GM19455 (cell line): ENCODE results near the gene C1RL.

Experiments used
- ATAC-seq: cut with Tn5 transposase; IDR thresholded peaks from one replicate; pipeline ENCODE4 v1.9.1; 2021; ENCODE audit not compliant: unreplicated experiment

The C1RL gene

DNA sequence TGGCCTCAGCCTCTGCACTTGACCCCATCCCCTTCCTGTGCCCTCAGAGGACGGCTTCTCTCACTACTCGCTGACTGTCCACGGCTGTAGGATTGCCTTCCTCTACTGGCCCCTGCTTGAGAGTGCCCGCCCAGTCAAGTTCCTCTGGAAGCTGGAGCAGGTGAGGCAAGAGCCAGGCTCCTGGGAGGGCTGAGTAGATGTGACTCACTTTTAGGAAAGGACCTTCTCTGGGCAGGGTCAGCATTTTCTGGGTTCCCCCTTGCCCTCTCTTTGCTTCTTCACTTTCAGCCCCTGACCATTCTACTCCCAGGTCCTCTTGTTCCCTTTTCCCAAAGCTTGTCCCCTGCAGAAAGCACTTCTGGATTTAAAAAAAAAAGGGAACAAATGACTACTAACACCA, 28.9 kb upstream of the C1RL start:
- no peak for ATAC-seq

DNA sequence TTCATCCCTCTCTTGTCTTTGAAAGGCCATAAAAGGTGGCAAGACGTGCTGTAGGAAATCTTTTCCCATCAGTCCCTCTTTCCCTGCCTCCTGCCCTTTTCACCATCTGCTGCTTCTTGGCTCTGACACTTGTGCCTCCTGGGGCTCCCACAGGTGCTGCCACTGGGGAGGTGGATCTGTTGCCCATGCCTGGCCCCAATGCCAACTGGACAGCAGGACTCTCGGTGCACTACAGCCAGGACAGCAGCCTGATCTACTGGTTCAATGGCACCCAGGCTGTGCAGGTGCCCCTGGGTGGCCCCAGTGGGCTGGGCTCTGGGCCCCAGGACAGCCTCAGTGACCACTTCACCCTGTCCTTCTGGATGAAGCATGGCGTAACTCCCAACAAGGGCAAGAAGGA, 27.7 kb upstream of the C1RL start:
- no peak for ATAC-seq

DNA sequence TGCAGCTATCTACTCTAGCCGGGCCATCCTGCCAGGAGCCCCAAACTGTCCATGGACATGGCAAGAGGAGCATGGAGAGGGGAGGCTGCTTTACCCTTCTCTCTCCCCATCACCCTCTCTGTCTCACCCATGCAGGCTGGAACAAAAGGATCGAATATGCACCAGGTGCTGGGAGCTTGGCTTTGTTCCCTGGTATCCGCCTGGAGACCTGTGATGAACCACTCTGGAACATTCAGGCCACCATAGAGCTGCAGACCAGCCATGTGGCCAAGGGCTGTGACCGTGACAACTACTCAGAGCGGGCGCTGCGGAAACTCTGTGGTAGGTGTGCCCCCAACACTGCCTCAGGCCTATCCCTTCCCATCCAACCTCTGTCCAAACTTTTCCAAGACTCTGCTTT, 27.1 kb upstream of the C1RL start:
- ATAC-seq, result no peak

DNA sequence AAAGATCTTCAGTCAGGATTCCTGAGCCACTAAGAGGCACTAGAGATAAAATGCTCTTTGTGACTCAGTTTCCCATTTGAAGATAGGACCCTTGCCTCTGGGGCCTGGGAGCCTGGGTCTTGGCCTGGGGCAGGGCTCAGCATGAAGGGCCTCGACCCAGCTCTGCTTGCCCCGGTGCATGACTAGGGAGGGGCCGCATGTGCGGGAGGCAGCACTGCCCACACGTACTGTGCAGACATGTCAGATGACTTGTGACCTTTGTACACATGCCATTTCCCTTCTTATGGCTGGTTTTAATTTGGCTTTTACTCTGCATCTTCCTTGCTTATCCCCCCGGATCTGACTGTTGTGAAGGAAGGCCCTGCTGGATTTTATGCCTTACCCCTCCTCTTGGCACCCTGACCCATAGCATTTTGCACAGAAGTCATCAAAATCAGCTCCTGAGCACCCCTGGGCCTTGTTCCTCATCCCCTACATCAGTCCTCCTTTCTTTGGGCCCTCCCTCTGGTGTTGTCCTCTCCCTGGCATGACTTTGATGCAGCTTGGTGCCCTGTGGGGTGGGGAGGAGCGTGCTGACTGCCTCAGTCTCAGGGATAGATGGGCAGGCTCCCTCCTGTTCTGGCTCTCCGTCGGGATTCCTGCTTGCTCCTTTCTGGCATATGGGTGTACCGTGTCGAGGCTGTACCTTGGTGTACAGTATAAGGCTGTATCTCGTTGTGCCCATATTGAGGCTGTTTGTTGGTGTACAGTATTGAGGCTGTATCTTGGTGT, 25.6 kb upstream of the C1RL start:
- ATAC-seq, result no peak

DNA sequence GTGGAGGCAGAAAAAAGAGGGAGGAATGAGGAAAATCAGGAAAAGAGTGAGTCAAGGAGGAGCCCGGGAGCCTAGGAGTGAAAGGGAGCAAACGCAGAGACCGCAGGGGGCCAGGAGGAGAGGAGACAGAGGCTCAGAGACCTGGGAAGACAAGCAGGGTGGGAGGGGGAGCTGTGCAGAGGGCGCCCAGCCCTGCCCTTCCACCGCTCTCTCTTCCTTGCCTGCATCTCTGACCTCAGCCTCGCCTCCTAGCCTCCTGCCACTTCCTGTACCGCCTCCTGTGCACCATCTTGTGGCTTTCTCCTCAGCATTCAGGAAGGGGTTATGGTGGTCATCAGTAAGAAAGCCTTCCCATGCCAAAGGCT, 22.5 kb upstream of the C1RL start:
- ATAC-seq, result no peak

DNA sequence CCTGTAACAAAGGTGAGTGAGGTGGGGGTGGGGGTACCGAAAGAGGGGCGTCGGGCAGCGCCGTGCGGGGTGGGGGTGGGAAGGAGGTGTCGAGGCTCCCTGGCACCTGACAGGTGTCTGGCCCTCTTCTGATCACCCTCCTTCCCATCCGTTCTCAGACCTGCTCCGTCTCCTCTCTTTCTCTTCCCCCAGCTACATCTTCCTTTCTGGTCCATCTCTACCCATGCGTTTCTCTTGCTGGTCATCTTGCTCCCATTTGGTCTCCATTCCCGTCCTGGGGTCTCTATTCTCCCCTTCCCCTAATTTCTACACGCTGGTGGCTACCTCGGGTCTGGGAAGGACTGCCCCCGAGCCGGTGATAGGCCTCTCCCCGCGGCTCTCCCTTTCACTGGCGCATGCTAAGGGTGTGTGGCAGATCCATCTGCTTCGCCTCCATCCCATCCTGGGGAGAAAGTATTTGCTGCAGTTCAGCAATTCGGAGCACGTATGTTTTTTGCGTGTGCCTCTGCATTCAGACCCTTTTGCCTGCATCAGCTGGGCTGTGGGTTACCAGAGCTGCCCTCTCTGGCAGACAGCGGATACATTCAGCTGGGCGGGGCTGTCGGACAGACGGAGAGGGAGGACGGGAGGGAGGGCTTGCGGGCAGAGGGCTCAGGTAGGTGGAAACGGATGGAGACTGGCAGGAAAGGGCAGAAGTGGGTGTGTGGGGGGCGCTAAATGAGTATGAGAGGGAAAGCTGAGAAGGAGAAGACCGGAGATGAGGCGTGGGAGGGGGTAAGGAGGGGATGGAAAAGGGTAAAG, 21.9 kb upstream of the C1RL start:
- no peak for ATAC-seq

DNA sequence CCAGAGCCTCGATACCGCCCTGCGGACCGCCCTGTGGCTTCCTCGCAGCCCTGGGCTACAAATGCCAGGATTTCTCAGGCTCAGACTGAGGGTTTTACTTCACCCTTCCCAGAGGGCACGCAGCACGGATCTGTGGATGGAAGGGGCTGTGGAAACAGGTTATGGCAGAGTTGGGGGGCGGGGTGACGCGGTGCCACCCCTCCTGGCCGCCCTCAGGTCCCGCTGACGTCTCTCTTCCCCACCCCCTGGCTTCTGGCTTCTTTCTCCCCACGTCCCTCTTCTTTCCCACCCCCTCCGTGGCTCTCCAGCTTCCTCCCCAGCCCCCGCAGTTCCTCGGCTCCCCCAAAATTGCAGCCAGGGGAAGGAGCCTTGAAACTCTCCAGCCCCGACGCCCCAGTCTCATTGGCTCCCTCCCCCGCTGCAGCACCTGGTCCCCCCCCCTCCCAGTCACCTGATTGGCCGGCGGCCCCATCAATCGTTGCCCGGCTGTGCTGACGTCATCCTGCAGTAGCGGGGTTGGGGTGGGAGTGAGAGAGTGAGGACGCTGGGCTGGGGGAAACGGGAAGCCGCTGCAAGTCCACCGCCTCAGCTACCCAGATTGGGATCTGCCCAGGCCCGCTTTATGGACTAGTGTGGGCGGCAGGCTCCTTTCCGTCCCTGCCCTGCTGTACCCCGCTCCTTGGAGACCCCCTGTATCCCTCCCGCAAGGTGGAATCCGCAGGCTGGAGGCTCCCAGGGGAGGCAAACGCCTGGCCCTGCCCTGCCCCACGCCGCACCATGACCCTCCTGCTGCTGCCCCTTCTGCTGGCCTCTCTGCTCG, 21.1 kb upstream of the C1RL start, which contains the start of gene CLSTN3:
CLSTN3 (plus strand) TSS at position 500 of the 820 bp plus-strand sequence; CDS start at position 778, 278 bp downstream.
- peak; percentile 85 for ATAC-seq

DNA sequence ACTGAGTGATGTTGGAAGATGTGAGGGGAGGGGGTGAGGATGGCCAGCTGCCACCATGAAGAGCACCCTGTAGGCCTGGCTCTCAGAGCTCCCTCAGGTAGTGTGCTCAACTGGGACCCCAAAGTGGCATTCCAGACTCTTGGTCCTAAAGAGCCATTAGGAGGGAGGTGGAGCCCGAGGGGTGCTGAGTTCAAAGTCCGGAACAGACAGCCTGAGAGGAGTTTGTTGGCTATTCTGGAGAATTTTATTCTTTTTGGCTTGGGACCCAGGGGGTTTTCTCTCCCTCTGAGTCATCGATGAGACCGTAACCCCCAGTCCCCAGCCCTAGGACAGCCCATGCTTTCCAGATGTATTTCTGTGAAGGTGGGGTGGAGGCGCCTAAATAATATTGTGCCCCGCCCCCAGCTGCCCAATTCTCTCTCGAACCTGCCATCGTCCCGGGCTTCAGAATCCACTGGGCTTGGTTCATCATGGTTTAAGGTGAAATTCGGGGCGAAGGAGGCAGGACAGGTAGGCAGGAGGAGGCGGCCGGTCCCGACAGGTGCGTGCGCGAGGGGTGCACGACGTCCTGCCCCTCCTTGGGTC, 20.4 kb upstream of the C1RL start:
- peak; percentile 8 for ATAC-seq

DNA sequence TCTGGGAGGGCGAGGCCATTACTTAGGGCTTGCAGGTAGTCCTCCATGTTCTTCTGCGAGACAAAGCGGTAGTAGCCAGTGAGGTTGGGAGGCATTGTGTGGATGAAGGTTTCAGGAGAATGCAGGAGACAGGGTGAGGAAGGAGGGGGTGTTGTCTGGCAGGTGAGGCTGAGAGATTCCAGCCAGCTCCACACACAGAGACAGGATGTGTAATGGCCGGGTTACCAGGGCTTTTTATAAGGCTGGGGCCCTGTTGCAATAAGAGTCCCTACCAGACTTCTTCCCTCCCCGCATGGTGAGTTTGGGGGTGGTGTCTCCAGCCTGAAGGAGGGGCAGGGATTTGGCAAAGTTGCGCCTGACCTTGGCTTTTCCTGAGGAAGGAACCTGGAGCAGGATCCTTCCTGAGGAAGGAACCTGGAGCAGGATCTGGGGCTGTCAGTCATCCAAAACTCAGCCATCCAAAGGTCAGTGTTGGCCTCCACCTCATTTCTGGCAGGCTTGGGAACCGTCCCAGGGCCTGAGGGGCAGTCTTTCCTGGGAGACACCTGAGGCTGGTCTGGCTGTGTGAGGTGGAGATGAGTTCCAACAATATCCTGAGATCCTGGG, 19.8 kb upstream of the C1RL start, which contains the start of gene RBP5:
RBP5 (minus strand) TSS at position 209 of the 606 bp plus-strand sequence; CDS start at position 95, 114 bp downstream.
- no peak for ATAC-seq

DNA sequence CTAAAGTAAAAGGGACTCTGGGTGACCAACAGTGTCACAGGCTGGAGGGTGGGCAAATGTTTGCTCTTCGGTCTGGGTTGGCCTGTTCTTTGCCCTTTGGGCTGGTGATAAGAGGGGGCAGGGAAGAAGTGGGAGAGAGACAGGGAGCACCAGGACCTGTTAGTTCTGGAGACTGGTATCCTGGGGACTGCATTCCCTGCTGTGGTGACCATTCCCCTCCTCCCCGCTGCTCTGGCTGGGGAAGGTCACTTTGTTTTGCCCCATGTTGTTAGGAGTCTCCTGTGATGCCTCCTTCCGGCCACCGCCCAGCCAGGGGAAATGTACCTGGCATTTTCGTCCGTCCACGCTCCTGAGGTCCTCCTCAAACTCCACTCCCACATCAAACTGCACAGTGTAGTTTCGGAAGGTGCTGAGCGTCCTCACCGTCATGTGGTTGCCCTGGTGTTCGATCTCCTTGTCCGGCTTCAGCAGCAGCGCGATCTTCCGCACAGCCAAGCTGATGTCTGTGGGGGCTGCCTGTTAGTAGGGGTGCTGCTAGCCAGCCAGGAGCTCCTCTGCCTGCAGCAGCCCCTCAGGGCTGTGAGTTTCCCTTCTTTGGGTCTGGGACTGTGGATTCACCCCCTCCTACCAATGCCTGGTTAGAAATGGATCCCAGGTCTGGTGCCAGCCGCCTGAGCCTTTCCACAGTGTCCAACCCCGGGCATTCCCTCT, 19.1 kb upstream of the C1RL start:
- no peak for ATAC-seq

DNA sequence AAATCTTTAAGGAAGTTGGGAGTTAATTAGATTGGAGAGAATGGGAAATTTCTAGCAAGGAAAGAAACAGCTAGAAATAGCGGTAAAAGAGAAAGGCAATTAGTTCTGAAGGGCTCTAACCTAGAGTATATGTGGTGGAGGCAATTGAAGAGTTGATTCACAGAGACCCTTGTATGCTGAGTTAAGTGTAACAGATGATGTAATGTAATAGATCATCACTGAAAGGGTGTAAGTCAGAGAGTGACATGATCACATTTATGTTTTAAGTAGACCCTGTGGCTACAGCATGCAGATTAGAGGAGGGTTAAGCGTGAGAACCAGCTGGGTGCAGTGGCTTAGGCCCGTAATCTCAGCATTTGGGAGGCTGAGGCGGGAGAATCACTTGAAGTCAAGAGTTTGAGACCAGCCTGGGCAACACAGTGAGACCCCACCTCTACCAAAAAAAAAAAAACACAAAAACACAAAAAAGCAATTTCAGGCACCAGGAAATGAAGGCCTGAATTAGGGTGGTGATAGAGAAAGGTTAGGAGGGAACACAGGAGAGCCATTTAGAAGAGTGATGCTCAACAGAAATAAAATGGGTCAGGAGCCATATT, 16.7 kb upstream of the C1RL start:
- no peak for ATAC-seq

DNA sequence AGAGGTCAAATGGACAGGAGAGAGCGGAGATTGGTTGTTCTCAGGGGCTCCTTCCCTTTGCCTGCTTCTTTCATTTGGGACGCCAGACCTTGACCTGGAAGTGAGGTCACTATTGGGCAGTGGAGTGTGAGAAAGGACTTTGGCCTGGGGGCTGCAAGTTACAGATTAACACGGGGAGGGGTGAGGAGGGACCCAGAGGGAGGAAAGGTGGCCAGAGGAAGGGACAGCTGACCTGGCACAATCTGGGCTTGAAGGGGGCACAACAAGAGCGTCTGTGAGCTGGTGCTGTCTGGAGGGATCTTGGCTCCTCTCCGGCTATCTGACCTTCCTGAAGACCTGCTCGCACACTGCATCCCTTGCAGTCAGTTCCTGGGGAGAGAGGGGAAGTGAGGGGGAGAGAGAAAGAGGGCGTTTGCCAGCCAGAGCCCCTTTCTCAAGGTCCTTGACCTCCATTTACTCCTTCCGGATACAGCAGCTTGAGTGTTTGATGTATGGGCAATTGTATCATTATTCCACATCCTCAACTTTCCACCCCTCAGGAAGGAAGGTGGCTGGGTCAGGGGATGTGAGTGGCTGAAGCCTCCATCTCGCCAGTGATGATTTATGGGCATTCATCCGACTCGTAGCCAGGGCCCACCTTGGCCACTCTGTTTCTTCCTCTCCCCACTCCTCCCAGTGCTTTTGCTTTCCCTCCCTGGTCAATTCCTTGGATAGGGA, 14.9 kb upstream of the C1RL start:
- no peak for ATAC-seq

DNA sequence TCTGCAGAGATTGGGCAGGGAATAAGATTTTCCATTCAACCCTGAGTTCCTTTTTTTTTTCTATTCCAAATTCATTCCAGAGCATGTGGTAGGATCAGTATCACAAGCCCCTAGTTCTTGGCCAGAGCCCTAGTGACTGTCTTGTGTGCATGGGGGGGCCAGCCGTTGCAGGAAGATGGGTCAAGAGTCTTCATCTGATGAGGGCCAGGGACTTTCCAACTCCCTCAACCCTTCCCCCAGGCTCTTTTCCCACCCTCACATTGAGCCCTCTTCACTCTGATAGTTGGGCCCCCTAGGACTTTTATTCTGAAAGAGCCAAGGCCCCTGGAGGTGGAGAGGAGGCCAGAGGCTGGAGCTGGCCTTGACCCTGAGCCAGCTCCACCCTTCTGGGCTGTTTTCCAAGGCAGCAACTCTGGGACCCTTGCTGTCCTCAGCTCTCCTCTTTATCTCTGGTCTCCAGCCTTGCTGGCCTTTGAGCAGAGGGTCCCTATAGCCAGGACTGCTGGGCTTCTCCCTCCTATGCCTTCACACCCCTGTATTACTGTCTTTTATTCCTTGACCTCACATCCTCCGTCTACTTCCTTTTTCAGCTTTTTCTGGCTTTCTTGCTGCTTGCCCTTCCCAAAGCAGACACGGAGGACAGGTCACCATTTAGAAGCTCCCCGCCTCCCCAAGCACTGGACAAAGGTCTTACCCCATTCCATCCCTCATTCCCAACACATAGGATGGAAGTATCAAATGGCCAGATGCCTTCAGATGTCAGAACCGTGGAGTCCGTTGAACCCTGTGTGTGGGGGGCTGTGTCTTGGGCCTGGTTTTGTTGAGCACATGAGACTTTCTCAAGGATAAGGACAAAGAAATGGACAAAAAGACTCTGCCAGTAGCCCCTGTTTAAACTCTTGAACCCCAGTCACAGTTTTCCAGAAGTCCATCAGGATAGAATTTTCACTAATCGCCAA, 14.1 kb upstream of the C1RL start:
- no peak for ATAC-seq

DNA sequence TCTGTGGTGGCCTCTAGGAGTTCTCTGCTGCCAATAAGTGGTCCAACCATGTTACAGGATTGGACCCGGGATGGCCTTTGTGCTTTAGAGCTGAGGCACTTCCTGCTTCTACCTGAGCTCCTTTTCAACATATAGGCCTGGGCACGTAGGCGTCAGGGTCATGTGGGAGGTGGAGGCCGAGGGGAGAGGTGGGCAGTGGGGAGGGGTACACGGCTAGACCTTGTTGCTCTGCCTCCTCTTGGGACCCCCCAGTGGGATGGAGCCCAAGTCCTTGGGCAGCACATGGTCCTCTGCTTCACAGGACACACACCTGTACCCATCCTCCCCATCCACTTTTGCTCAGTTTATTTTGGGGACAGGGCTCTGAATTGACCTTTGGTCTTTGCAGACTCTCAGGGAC, 12.3 kb upstream of the C1RL start:
- no peak for ATAC-seq

DNA sequence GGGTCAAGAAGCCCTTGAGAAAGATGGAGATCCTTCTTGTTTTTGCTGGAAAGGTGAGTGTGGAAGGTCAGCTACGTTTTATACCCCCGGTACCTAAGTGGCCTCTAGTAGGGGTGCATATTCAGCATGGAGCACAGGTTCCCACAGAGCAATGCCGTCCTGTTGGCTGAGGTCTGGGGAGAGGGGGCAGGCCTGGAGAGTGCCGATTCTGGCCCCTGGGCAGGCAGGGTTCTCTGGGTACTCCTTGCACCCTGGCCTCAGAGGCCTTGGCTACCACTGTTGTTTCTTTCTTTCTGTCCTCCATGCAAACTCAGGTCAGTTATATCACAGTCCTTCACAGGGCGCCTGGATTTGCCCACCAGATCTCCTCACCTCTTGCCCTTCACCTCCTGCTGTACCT, 11.2 kb upstream of the C1RL start:
- no peak for ATAC-seq

DNA sequence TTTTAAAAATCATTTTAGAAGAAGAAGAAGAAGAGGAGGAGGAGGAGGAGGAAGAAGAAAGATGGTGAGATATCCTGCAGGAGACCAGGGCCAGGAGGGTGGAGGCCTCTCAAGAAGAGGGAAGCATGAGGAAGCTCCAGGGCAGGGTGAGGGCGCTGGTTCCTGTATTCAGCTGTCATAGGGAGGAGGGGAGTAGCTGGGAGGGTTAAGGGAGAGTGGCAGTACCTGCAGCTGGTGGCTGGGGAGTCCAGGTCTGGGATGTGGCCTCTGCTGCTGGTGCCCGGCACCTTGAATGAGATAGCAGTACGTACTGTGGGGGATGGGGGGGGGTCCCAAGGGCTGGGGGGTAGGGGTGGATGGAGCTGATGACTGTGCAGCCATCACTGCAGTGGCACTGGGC, 9.9 kb upstream of the C1RL start:
- no peak for ATAC-seq

DNA sequence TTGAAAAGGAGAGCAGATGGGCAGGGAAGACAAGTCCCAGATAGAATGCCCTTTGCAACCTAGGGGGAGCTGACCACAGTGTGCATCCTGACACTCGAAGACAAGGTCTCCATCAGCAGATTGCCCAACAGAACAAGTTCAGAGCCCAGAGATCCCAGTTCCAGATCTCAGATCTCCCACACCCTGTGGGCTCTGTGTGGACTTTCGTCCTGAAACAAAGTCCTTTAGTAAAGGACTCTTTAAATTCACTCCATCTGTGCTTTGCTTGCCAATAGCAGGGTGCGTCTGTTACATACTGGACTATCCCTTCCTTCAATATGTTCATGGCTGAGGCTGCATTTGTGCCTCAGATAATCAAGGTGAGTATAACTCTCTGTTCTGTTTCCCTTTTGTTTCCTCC, 8.7 kb upstream of the C1RL start:
- ATAC-seq, result no peak

DNA sequence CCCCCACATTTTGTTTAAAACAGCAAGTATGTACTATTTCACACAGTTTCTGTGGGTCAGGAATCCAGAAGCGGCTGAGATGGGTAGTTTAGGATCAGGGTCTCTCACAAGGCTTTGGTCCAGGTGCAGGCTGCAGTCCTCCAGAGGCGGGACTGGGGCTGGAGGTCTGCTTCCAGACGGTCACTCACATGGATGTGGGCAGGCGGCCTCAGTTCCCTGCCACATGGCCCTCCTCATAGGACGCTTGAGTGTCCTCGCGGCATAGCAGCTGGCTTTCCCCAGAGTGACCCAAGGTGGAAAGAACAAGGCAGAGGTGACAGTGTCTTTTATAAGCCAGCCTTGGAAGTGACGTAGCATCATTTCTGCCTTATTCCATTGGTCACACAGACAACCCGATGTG, 7.9 kb upstream of the C1RL start:
- ATAC-seq, result no peak
